A673 (cell line): Measurements from ENCODE around the gene KIRREL3. TPM values are rescaled to one million over a fixed set of nuclear protein-coding genes. Genes with fewer than 3 reads are reported as not detected.

Source experiments
- BruUV-seq: library from RNA; stranded (reverse); fragments of 400-500 nt; replicated peaks from 2 replicates; lab custom pipeline; 2021; lab: Mats Ljungman, UMichigan
- CTCF ChIA-PET: fragments of 300-600 bp; sonication (Branson Sonifier 250); formaldehyde crosslinking; loops from one replicate; lab custom pipeline; 2022; ENCODE audit warnings: antibody characterized with exemption; lab: Charles Lee
- POLR2A ChIA-PET: fragments of 300-600 bp; sonication (Branson Sonifier 250); formaldehyde crosslinking; loops from one replicate; lab custom pipeline; 2022; ENCODE audit warnings: antibody characterized with exemption; ENCODE audit not compliant: low non-redundant PET; lab: Charles Lee
- DNase-seq: peaks from one replicate; pipeline ENCODE4 v3.0.0-alpha.2; 2015; ENCODE audit warnings: low spot score
- H3K27ac ChIP-seq: fragments of 200-600 bp; sonication (generic); 2 replicates; pipeline ENCODE4 v1.5.1; 2016; ENCODE audit warnings: mixed run types, low read depth, mild to moderate bottlenecking, mixed read lengths, antibody characterized with exemption, low read length; ENCODE audit not compliant: poor library complexity, severe bottlenecking
- H3K27me3 ChIP-seq: fragments of 200-600 bp; sonication (generic); replicated peaks from 2 replicates; pipeline ENCODE4 v1.6.1; 2017; ENCODE audit warnings: mixed run types, low read depth, mild to moderate bottlenecking, mixed read lengths, antibody characterized with exemption, low read length; ENCODE audit not compliant: insufficient read depth, poor library complexity
- H3K36me3 ChIP-seq: fragments of 200-600 bp; sonication (generic); 2 replicates; pipeline ENCODE4 v1.6.1; 2016; ENCODE audit warnings: mixed run types, mild to moderate bottlenecking, mixed read lengths, antibody characterized with exemption, low read length; ENCODE audit not compliant: insufficient read depth, poor library complexity, severe bottlenecking
- H3K4me1 ChIP-seq: fragments of 200-600 bp; sonication (generic); 2 replicates; pipeline ENCODE4 v1.6.1; 2017; ENCODE audit warnings: mixed run types, mild to moderate bottlenecking, mixed read lengths, antibody characterized with exemption, low read length; ENCODE audit not compliant: insufficient read depth, poor library complexity, severe bottlenecking
- H3K4me3 ChIP-seq: fragments of 200-600 bp; sonication (generic); 2 replicates; pipeline ENCODE4 v1.5.1; 2016; ENCODE audit warnings: low read depth, mixed run types, mild to moderate bottlenecking, mixed read lengths, low read length; ENCODE audit not compliant: poor library complexity, severe bottlenecking
- H3K9me3 ChIP-seq: fragments of 200-600 bp; sonication (generic); 2 replicates; pipeline ENCODE4 v1.6.1; 2016; ENCODE audit warnings: mixed run types, low read depth, mild to moderate bottlenecking, mixed read lengths, antibody characterized with exemption, low read length; ENCODE audit not compliant: poor library complexity, severe bottlenecking
- CTCF ChIP-seq: fragments of 300-800, 200-600 bp; sonication (generic); conservative IDR thresholded peaks from 2 replicates; pipeline ENCODE4 v1.5.1; 2017; ENCODE audit warnings: low read depth, mild to moderate bottlenecking, antibody characterized with exemption, low read length, moderate library complexity, mixed read lengths
- EZH2 ChIP-seq: fragments of 200-600 bp; sonication (generic); IDR thresholded peaks from 2 replicates; pipeline ENCODE4 v1.6.1; 2017; ENCODE audit warnings: borderline replicate concordance, low read depth, mild to moderate bottlenecking, mixed read lengths, antibody characterized with exemption, low read length; ENCODE audit not compliant: poor library complexity, severe bottlenecking
- intact Hi-C: fragments of 100-400 bp; cut with micrococcal nuclease; formaldehyde crosslinking; loops from one replicate; pipeline ENCODE4 v1.10.0; 2022; ENCODE audit not compliant: unreplicated experiment
- total RNA-seq: library from RNA; stranded (reverse); gene quantifications from 2 replicates; pipeline ENCODE4 v1.2.3, GENCODE V29; 2021

KIRREL3 gene
- total RNA-seq, 1 experiment from 2014 or later, result not detected

DNA sequence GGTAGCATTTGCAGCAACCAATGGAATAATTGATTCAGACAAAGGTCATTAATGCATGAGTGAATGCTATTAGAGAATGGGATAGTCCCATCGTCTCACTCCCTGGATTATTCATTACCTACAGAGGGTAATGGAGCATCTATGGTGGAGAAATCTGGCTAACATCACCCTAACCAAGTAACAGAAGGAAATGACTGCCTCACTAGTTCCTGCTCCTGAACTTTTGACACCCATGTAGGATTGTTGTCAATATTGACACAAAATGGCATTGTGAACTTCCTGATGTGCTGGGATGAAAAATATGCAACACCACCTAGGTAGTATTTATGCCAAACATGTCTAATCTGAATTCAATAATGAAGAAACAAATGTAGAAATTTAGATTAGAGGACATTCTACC, 44.0 kb upstream of the KIRREL3 start:
- POLR2A ChIA-PET, result no interaction called here
- no TSS peak for BruUV-seq
- no peaks in the 10 kb centered on the region for H3K4me1 ChIP-seq

GRCh38 chr11:127042445-127042844, 41.9 kb upstream of the KIRREL3 start:
- H3K27me3 ChIP-seq, result peaks cover 38% of the 10 kb centered on the region
- DNase-seq, result no peak
- no peaks in the 10 kb centered on the region for H3K36me3 ChIP-seq
- TF ChIP-seq EZH2 (no peak), CTCF (no peak)
- CTCF ChIA-PET, result no interaction called here
- POLR2A ChIA-PET, result no interaction called here
- no peaks in the 10 kb centered on the region for H3K4me1 ChIP-seq
- no peaks in the 10 kb centered on the region for H3K9me3 ChIP-seq
- no peak overlapping the region for H3K4me3 ChIP-seq
- BruUV-seq, result no TSS peak
- H3K27ac ChIP-seq, result no peak overlapping the region
- intact Hi-C loops, result no loop called here

More for the DNA sequence above, 44.0 kb upstream of the KIRREL3 start:
- DNase-seq, result no peak
- Histone ChIP-seq H3K27me3 (peaks cover 34% of the 10 kb centered on the region), H3K4me3 (no peak overlapping the region), H3K9me3 (no peaks in the 10 kb centered on the region), H3K27ac (no peak overlapping the region), H3K36me3 (no peaks in the 10 kb centered on the region)
- intact Hi-C loops, result no loop called here
- no peak for TF ChIP-seq CTCF
- TF ChIP-seq EZH2, result no peak
- CTCF ChIA-PET, result no interaction called here

DNA sequence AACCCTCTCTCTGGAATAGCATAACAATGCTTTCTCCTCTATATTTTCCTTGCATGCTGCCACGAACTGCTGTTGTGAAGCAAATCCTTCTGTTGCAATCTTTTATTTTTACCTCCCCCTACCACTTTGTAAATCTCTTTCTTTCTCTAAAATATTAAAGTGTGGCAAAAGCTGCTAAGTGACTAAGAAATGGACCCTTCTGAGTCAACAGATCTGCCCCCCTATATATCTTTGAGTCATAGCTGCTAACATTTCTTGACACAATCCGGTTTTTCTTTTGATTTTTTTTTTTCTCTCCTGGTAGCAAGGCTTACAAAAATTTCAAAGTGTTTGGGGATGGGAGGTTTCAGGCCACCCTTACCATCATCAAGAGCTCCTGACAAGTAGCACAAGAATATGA, 39.0 kb upstream of the KIRREL3 start:
- BruUV-seq, result no TSS peak
- H3K4me1 ChIP-seq, result no peaks in the 10 kb centered on the region
- no peak for DNase-seq
- peaks cover 50% of the 10 kb centered on the region for H3K27me3 ChIP-seq
- H3K27ac ChIP-seq, result no peak overlapping the region
- no peak overlapping the region for H3K4me3 ChIP-seq
- H3K9me3 ChIP-seq, result no peaks in the 10 kb centered on the region
- intact Hi-C loops, result no loop called here
- ChIA-PET POLR2A (no interaction called here), CTCF (no interaction called here)
- TF ChIP-seq EZH2 (no peak), CTCF (no peak)
- H3K36me3 ChIP-seq, result no peaks in the 10 kb centered on the region
